Left ventricle myocardium inferior (tissue), 1 donor: ENCODE data around the gene C16orf90. TPM values are rescaled to one million over a fixed set of nuclear protein-coding genes. Genes with fewer than 3 reads are reported as not detected.
"Not testable (repeated sequence)": the region's sequence is repeated elsewhere in the genome, so short reads cannot be mapped to it uniquely, and the experiment has no call there.

Source experiments
- DNase-seq: peaks from one replicate; pipeline ENCODE4 v3.0.0-alpha.2; 2020
- H3K27ac ChIP-seq: fragments of 200-600 bp; replicated peaks from 2 replicates; pipeline ENCODE4 v1.8.0; 2021
- H3K27me3 ChIP-seq: fragments of 200-600 bp; 2 replicates; pipeline ENCODE4 v1.8.0; 2021; ENCODE audit warnings: low read depth
- H3K36me3 ChIP-seq: fragments of 200-600 bp; 2 replicates; pipeline ENCODE4 v1.8.0; 2021
- H3K4me1 ChIP-seq: fragments of 200-600 bp; 2 replicates; pipeline ENCODE4 v1.8.0; 2021
- H3K4me3 ChIP-seq: fragments of 200-600 bp; 2 replicates; pipeline ENCODE4 v1.8.0; 2021; ENCODE audit warnings: mild to moderate bottlenecking, moderate library complexity
- H3K9me3 ChIP-seq: fragments of 200-600 bp; replicated peaks from 2 replicates; pipeline ENCODE4 v1.8.0; 2021
- intact Hi-C: fragments of 100-400 bp; cut with micrococcal nuclease; formaldehyde crosslinking; loops from one replicate; pipeline ENCODE4 v1.11.0; 2022
- total RNA-seq: library from RNA; stranded (reverse); fragmentation: NEBNext Ultra II Directional; extraction: Animal tissue kit (Norgen Biotek cat#: 25700); gene quantifications from one replicate; pipeline ENCODE4 v1.2.1, GENCODE V29; 2021
- TF ChIP-seq, protein P1 (sequence below): fragments of 200-600 bp; IDR thresholded peaks from 2 replicates; pipeline ENCODE4 v1.8.0; 2021; ENCODE audit warnings: antibody characterized with exemption, mild to moderate bottlenecking, borderline replicate concordance
- donor health status: DM: no; HTN: yes; CAD: no; lungs with severe emphysema.

The C16orf90 gene
- total RNA-seq, 1 donor from 2014 or later, result not detected

DNA sequence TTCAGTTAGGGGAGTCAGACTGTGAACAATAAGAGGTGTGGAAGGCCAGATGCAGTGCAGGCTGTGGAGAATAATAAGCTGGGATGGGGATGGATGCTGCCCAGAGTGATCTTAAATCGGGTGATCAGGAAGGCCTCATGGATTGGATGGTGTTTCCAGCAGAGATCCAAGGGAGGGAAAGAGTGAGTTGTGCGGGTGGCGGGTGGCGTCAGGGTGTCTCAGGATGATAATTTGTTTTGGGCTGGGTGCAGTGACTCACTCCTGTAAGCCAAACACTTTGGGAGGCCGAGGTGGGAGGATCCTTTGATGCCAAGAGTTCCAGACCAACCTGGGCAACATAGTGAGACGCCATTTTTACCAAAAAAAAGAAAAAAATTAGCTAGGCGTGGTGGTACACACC is 13.4 kb upstream of the C16orf90 start:
- H3K4me3 ChIP-seq, result no peak overlapping the region
- no peaks in the 10 kb centered on the region for H3K4me1 ChIP-seq
- no peaks in the 10 kb centered on the region for H3K9me3 ChIP-seq
- no peak for DNase-seq
- TF ChIP-seq, protein P1, sequence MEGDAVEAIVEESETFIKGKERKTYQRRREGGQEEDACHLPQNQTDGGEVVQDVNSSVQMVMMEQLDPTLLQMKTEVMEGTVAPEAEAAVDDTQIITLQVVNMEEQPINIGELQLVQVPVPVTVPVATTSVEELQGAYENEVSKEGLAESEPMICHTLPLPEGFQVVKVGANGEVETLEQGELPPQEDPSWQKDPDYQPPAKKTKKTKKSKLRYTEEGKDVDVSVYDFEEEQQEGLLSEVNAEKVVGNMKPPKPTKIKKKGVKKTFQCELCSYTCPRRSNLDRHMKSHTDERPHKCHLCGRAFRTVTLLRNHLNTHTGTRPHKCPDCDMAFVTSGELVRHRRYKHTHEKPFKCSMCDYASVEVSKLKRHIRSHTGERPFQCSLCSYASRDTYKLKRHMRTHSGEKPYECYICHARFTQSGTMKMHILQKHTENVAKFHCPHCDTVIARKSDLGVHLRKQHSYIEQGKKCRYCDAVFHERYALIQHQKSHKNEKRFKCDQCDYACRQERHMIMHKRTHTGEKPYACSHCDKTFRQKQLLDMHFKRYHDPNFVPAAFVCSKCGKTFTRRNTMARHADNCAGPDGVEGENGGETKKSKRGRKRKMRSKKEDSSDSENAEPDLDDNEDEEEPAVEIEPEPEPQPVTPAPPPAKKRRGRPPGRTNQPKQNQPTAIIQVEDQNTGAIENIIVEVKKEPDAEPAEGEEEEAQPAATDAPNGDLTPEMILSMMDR, result no peak
- peaks cover 88% of the 10 kb centered on the region for H3K36me3 ChIP-seq
- intact Hi-C loops, result no loop called here
- no peaks in the 10 kb centered on the region for H3K27me3 ChIP-seq
- no peak overlapping the region for H3K27ac ChIP-seq

DNA sequence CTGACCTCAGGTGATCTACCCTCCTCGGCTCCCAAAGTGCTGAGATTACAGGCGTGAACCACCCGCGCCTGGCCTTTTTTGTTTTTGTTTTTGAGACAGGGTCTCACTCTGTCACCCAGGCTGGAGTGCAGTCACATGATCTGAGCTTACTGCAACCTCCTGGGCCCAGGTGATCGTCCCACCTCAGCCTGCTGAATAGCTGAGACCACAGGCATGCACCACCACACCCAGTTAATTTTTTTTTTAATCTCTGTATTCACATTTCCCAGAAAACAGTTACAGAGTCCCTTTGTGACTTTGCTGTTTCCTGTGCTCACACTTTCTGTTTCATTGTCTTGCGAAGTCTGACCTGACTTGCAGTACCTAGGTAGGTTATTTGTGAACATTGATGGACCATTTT is 8.2 kb upstream of the C16orf90 start:
- TF ChIP-seq, protein P1, result no peak
- H3K27ac ChIP-seq, result no peak overlapping the region
- intact Hi-C loops, result no loop called here
- DNase-seq, result no peak
- no peaks in the 10 kb centered on the region for H3K27me3 ChIP-seq
- no peaks in the 10 kb centered on the region for H3K9me3 ChIP-seq
- peaks cover 37% of the 10 kb centered on the region for H3K36me3 ChIP-seq
- no peak overlapping the region for H3K4me3 ChIP-seq
- H3K4me1 ChIP-seq, result peaks cover 32% of the 10 kb centered on the region

DNA sequence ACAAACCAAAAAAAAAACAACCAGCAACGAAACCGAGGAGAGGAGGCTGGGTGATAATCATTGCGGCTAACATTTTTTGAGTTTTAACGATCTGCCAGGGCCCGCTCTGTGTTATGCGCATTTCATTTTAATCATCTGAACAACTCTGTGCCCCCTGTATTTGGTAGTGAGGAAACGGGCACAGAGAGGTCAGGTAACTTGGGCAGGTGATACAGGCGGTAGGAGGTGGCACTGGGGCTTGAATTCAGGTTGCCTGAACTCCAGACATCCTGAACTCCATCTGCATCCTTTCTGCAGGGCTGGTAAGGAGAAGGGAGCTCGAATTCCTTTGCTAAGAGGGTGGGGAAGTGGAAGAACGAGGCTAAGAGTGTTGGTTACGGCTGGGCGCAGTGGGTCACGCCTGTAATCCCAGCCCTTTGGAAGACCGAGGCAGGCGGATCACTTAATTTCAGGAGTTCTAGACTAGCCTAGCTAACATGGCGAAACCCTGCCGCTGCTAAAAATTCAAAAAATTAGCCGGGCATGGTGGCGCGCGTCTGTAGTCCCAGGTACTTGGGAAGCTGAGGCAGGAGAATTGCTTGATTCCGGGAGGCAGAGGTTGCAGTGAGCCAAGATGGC is 6.6 kb upstream of the C16orf90 start:
- Histone ChIP-seq H3K4me3 (peak overlapping the region; percentile 95), H3K27me3 (no peaks in the 10 kb centered on the region), H3K4me1 (peaks cover 32% of the 10 kb centered on the region), H3K27ac (peak overlapping the region; percentile 83), H3K9me3 (no peaks in the 10 kb centered on the region), H3K36me3 (peaks cover 23% of the 10 kb centered on the region)
- intact Hi-C loops, result no loop called here
- TF ChIP-seq, protein P1, result no peak
- no peak for DNase-seq

DNA sequence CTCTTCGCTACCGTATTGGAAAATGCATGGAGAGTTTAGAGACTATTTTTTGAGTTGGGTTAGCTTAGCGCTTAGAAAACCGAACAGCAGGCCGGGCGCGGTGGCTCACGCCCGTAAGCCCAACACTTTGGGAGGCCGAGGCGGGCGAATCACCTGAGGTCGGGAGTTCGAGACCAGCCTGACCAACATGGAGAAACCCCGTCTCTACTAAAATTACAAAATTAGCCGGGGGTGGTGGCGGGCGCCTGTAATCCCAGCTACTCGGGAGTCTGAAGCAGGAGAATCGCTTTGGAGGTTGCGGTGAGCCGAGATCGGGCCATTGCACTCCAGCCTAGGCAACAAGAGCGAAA is 6.1 kb upstream of the C16orf90 start:
- H3K27ac ChIP-seq, result peak overlapping the region; percentile 83
- peaks cover 32% of the 10 kb centered on the region for H3K4me1 ChIP-seq
- H3K9me3 ChIP-seq, H3K27me3 ChIP-seq, intact Hi-C loops, DNase-seq: not testable (repeated sequence)
- H3K4me3 ChIP-seq, result peak overlapping the region; percentile 95
- peaks cover 17% of the 10 kb centered on the region for H3K36me3 ChIP-seq

DNA sequence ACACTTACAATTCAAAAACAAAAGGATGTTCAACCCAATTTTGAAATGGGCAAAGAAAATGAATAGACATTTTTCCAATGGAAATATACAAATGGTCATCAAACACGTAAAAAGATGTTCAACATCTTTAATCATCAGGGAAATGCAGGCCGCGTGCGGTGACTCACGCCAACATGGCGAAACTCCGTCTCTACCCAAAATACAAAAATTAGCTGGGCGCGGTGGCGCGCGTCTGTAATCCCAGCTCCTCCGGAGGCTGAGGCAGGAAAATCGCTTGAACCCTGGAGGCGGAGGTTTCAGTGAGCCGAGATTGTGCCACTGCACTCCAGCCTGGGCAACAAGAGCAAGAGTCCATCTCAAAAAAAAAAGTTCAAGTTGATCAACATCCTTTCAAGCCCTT is 3.7 kb upstream of the C16orf90 start:
- peaks cover 32% of the 10 kb centered on the region for H3K4me1 ChIP-seq
- no peak overlapping the region for H3K27ac ChIP-seq
- H3K9me3 ChIP-seq, result no peaks in the 10 kb centered on the region
- TF ChIP-seq, protein P1, result no peak
- H3K4me3 ChIP-seq, result no peak overlapping the region
- DNase-seq, result no peak
- intact Hi-C loops, result no loop called here
- no peaks in the 10 kb centered on the region for H3K36me3 ChIP-seq
- H3K27me3 ChIP-seq, result no peaks in the 10 kb centered on the region

DNA sequence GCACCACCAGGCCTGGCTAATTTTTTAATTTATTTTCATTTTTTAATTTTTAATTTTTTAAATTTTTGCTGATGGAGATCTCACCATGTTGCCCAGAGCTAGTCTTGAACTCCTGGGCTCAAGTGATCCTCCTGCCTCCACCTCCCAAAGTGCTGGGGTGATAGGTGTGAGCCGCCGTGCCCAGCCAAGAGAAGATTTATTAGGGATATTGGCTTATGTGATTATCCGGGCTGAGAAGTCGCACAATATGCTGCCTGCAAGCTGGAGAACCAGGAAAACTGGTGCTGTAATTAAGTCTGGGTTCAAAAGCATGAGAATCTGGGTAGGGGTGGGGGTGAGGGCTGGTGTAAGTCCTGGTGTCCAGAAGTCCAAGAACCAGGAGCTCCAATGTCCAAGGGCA is 2.5 kb upstream of the C16orf90 start:
- H3K9me3 ChIP-seq, result no peaks in the 10 kb centered on the region
- intact Hi-C loops, result no loop called here
- TF ChIP-seq, protein P1, result no peak

More for the DNA sequence above, 2.5 kb upstream of the C16orf90 start:
- peaks cover 33% of the 10 kb centered on the region for H3K4me1 ChIP-seq
- no peak overlapping the region for H3K4me3 ChIP-seq
- H3K27ac ChIP-seq, result no peak overlapping the region
- H3K36me3 ChIP-seq, result no peaks in the 10 kb centered on the region
- no peaks in the 10 kb centered on the region for H3K27me3 ChIP-seq
- DNase-seq, result no peak
